Fibroblast of lung (primary cell): ENCODE data around the gene CHST1. TPM values are rescaled to one million over a fixed set of nuclear protein-coding genes. Genes with fewer than 3 reads are reported as not detected.

Source experiments
- DNase-seq, 2 donors: peaks; one replicate each; pipeline versions ENCODE4 v3.0.0 to v3.0.0-alpha.2; 2010; ENCODE audit warnings: low read depth in 2 of 2
- H2AFZ ChIP-seq: 2 replicates; pipeline ENCODE4 v1.5.1; 2012; ENCODE audit warnings: low read length, control low read depth, inconsistent platforms
- H3K27ac ChIP-seq: 2 replicates; pipeline ENCODE4 v1.5.1; 2011; ENCODE audit warnings: low read length, control low read depth; ENCODE audit not compliant: insufficient read depth
- H3K27me3 ChIP-seq: 2 replicates; pipeline ENCODE4 v1.5.1; 2011; ENCODE audit warnings: mild to moderate bottlenecking, low read length; ENCODE audit not compliant: control insufficient read depth, insufficient read depth
- H3K36me3 ChIP-seq: 2 replicates; pipeline ENCODE4 v1.5.1; 2011; ENCODE audit warnings: low read length; ENCODE audit not compliant: control insufficient read depth, insufficient read depth
- H3K4me1 ChIP-seq: 2 replicates; pipeline ENCODE4 v1.5.1; 2011; ENCODE audit warnings: low read length; ENCODE audit not compliant: control insufficient read depth, insufficient read depth; ENCODE audit errors: extremely low read depth
- H3K4me2 ChIP-seq: 2 replicates; pipeline ENCODE4 v1.5.1; 2011; ENCODE audit warnings: low read length, control low read depth; ENCODE audit not compliant: insufficient read depth; ENCODE audit errors: extremely low read depth
- H3K4me3 ChIP-seq, 4 experiments: fragments of 200-600 bp in 1 of 4; sonication (generic) in 1 of 4; replicated peaks in 1 of 4; 2 replicates each; pipeline ENCODE4 v1.5.1; 2011 to 2016; ENCODE audit warnings: low read length in 4 of 4, low read depth in 3 of 4, mild to moderate bottlenecking in 3 of 4, control low read depth in 2 of 4, inconsistent platforms in 1 of 4, mixed read lengths in 1 of 4; ENCODE audit not compliant: insufficient read depth in 1 of 4; ENCODE audit errors: control extremely low read depth in 1 of 4
- H3K79me2 ChIP-seq: 2 replicates; pipeline ENCODE4 v1.5.1; 2012; ENCODE audit warnings: mild to moderate bottlenecking, low read length, inconsistent platforms; ENCODE audit not compliant: control insufficient read depth, insufficient read depth
- H3K9ac ChIP-seq: 2 replicates; pipeline ENCODE4 v1.5.1; 2011; ENCODE audit warnings: mild to moderate bottlenecking, low read length, control low read depth; ENCODE audit not compliant: insufficient read depth
- H3K9me3 ChIP-seq: 2 replicates; pipeline ENCODE4 v1.5.1; 2012; ENCODE audit warnings: low read depth, low read length; ENCODE audit not compliant: control insufficient read depth, insufficient read depth
- H4K20me1 ChIP-seq: 2 replicates; pipeline ENCODE4 v1.5.1; 2011; ENCODE audit warnings: low read length; ENCODE audit not compliant: control insufficient read depth, insufficient read depth; ENCODE audit errors: extremely low read depth
- EZH2 ChIP-seq: IDR thresholded peaks from 2 replicates; pipeline ENCODE4 v1.5.1; 2012; ENCODE audit warnings: low read length, control low read depth, mild to moderate bottlenecking; ENCODE audit errors: missing control alignments
- polyA plus RNA-seq, 2 donors: library from polyadenylated mRNA; depleted of rRNA in 1 of 2; stranded (reverse) in 1 of 2; unstranded in 1 of 2; fragments of >200 nt; gene quantifications; 2 replicates each; pipeline ENCODE4 v1.2.1, GENCODE V29; 2011 to 2012; ENCODE audit warnings: missing spikeins in 1 of 2
- total RNA-seq: library from RNA; depleted of rRNA; stranded (reverse); fragments of >200 nt; gene quantifications from 2 replicates; pipeline ENCODE4 v1.2.1, GENCODE V29; 2014
- TF ChIP-seq, protein P1 (sequence below), 2 donors: IDR thresholded peaks in 1 of 2; conservative IDR thresholded peaks in 1 of 2; 1 replicate in 1 of 2; 2 replicates in 1 of 2; pipeline ENCODE4 v1.5.1; 2011 to 2012; ENCODE audit warnings: low read length in 2 of 2, control low read depth in 1 of 2, inconsistent platforms in 1 of 2, low read depth in 1 of 2, mild to moderate bottlenecking in 1 of 2

CHST1 gene
- total and polyA plus RNA-seq, 2 donors (not counting 1 experiment from before 2014, with no cell fraction given) = under 0.01 to 0.17 TPM

DNA sequence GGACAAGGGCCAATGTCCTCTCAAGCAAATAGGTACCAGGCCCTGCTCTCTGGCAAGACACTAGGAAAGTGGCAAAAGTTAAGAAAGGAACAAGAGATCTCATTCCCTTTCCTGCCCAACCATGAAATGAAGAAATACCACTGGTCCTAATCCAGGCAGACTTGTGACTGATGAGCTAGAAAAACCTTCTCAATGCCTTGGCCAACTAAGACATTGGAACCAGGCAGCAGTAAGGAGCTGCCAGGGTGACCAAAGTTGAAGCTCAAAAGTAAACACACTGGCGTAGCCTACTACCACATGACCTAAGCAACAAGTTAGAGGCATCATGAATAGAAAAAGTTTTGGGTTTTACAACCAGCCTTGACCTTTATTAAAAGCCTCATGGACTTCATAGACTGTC, 45.1 kb upstream of the CHST1 start:
- no peaks in the 10 kb centered on the region for H3K9me3 ChIP-seq
- no peak overlapping the region for H2AFZ ChIP-seq
- H3K9ac ChIP-seq = no peak overlapping the region
- no peak overlapping the region for H3K4me3 ChIP-seq
- H3K36me3 ChIP-seq = no peaks in the 10 kb centered on the region
- no peaks in the 10 kb centered on the region for H3K79me2 ChIP-seq
- TF ChIP-seq EZH2 = no peak
- TF ChIP-seq, protein P1, sequence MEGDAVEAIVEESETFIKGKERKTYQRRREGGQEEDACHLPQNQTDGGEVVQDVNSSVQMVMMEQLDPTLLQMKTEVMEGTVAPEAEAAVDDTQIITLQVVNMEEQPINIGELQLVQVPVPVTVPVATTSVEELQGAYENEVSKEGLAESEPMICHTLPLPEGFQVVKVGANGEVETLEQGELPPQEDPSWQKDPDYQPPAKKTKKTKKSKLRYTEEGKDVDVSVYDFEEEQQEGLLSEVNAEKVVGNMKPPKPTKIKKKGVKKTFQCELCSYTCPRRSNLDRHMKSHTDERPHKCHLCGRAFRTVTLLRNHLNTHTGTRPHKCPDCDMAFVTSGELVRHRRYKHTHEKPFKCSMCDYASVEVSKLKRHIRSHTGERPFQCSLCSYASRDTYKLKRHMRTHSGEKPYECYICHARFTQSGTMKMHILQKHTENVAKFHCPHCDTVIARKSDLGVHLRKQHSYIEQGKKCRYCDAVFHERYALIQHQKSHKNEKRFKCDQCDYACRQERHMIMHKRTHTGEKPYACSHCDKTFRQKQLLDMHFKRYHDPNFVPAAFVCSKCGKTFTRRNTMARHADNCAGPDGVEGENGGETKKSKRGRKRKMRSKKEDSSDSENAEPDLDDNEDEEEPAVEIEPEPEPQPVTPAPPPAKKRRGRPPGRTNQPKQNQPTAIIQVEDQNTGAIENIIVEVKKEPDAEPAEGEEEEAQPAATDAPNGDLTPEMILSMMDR (conservative IDR thresholded peaks at IDR 0.05 in 1 of 2, IDR thresholded peaks at IDR 0.05 in 1 of 2; ENCODE audit: low read depth in 1 of 2, low read length in 2 of 2) = no peak
- H3K4me2 ChIP-seq = no peak overlapping the region
- no peaks in the 10 kb centered on the region for H4K20me1 ChIP-seq
- H3K4me1 ChIP-seq = no peaks in the 10 kb centered on the region
- no peak overlapping the region for H3K27ac ChIP-seq
- H3K27me3 ChIP-seq = peaks cover 2% of the 10 kb centered on the region
- no peak for DNase-seq

GRCh38 chr11:45708887-45709663, 43.7 kb upstream of the CHST1 start:
- Histone ChIP-seq H3K4me3 (no peak overlapping the region), H2AFZ (no peak overlapping the region), H3K4me1 (no peaks in the 10 kb centered on the region), H3K79me2 (no peaks in the 10 kb centered on the region), H3K4me2 (no peak overlapping the region), H3K9me3 (no peaks in the 10 kb centered on the region), H3K36me3 (no peaks in the 10 kb centered on the region), H4K20me1 (no peaks in the 10 kb centered on the region), H3K27me3 (peaks cover 5% of the 10 kb centered on the region), H3K9ac (no peak overlapping the region), H3K27ac (no peak overlapping the region)
- TF ChIP-seq EZH2 = no peak
- TF ChIP-seq, protein P1 (conservative IDR thresholded peaks at IDR 0.05 in 1 of 2, IDR thresholded peaks at IDR 0.05 in 1 of 2; ENCODE audit: low read depth in 1 of 2, low read length in 2 of 2) = no peak
- no peak for DNase-seq

DNA sequence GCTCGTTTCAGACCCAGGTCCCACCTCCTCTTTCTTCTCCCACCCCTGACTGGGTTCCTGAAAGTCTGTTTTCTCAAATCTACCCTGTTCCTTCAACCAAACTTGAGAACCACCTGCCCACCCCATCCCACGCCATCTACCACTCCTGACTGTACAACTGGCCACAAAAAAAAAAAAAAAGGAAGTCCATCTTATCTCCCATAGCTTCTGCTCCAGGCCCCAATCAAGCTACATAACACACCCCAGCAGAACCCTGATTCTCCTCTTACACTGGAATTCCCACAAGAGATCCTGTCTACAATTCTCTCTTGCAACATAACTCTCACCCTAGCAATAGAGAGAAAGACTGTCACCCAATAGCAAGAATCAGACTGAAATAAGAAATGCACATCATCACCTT, 39.2 kb upstream of the CHST1 start:
- H3K4me2 ChIP-seq = no peak overlapping the region
- no peaks in the 10 kb centered on the region for H3K9me3 ChIP-seq
- no peak overlapping the region for H3K9ac ChIP-seq
- H3K4me3 ChIP-seq = no peak overlapping the region
- H3K79me2 ChIP-seq = no peaks in the 10 kb centered on the region
- no peak overlapping the region for H3K27ac ChIP-seq
- no peaks in the 10 kb centered on the region for H3K36me3 ChIP-seq
- no peaks in the 10 kb centered on the region for H3K4me1 ChIP-seq
- no peak overlapping the region for H2AFZ ChIP-seq
- DNase-seq = no peak
- H4K20me1 ChIP-seq = no peaks in the 10 kb centered on the region
- TF ChIP-seq, protein P1 (conservative IDR thresholded peaks at IDR 0.05 in 1 of 2, IDR thresholded peaks at IDR 0.05 in 1 of 2; ENCODE audit: low read depth in 1 of 2, low read length in 2 of 2) = no peak
- TF ChIP-seq EZH2 = no peak
- peaks cover 5% of the 10 kb centered on the region for H3K27me3 ChIP-seq
